SIG-M5 treated with dmso at 0.1 percent for 504 hours (cell line): Measurements from ENCODE around the gene LRG1.
"Not testable (repeated sequence)": the region's sequence is repeated elsewhere in the genome, so short reads cannot be mapped to it uniquely, and the experiment has no call there.

Experiments
- DNase-seq: peaks from one replicate; lab custom pipeline; 2025; ENCODE audit not compliant: unreplicated experiment; lab: John Stamatoyannopoulos, UW

The LRG1 gene

GRCh38 chr19:4553092-4553695 is 13.4 kb upstream of the LRG1 start:
- DNase-seq = no peak

- no peak for DNase-seq
Measured at GRCh38 chr19:4552525-4552819, 12.6 kb upstream of the LRG1 start.

GRCh38 chr19:4550479-4551050 is 10.7 kb upstream of the LRG1 start:
- DNase-seq = no peak

DNA sequence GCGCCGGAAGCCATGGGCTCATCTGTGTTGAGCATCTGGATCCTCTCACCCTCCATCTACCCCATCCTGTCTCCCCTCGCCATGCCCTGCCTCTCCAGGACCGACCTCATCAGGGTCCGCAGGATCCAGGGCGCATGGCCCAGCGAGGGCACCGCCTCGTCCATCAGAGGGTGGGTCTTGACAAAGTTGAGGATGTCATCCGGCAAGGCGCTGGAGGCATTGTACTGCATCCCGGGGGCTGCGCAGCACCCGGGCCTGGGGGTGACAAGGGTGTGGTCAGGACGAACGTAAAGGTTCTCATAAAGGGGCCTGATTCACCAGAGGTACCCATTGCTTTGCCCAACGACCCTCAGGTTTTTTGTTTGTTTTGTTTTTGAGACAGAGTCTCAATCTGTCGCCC is 10.2 kb upstream of the LRG1 start:
- DNase-seq = no peak

GRCh38 chr19:4548238-4548584 is 8.4 kb upstream of the LRG1 start:
- DNase-seq = no peak

- DNase-seq = no peak
Measured at GRCh38 chr19:4547303-4548237, 7.7 kb upstream of the LRG1 start.

- DNase-seq = no peak
Measured at GRCh38 chr19:4543842-4544647, 4.2 kb upstream of the LRG1 start.

DNA sequence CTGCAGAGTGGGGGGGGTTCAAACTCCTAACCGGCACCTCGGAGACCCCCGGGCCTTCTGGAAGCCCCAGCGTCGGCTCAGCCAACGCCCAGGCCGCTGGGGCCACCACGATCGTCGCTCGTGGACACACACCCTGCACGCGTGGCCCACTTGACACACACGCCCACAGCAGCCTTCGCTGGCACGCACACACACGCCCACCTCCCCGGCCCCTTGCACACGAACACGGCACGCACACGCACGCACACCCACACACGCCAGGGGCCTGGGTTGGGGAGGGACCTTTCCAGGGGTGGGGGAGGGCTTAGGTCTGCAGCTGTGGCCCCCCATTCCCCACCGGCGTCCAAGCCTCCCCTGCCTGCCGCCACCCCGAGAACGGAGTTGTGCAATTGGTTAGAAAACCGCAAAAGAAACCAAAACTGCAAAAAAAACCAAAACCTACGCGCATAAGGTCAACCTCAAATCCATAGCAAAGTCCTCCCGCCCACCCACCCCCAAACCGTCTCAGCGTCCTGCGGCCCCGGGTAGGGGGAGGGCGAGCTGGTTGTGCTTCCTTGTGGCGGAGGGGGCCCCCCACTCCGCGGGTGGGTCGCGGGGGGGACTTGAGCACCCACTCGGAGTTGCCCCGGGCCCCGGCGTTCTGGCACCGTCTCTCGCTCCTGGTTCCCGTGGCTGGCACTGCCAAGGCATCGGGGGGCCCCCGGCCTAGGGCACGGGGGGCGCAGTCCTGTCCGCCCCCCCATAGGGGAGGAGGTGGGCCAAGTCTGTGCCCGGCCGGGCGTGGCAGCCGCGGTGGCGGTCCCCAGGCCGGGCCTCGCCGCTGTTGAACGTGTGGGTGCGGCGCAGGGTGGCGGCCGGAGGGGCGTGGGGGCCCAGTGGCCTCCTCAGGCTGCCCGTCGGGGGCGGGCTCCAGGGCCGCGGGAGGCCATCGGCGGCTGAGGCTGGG is 3.3 kb upstream of the LRG1 start:
- peak; percentile 33 for DNase-seq

DNA sequence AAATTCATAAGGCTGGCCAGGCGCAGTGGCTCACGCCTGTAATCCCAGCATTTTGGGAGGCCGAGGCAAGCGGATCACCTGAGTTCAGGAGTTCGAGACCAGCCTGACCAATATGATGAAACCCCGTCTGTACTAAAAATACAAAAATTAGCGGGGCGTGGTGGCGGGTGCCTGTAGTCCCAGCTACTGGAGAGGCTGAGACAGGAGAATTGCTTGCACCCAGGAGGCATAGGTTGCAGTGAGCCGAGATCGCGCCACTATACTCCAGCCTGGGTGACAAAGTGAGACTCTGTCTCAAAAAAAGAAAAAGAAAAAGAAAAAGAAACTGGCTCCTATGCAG is 1.9 kb upstream of the LRG1 start:
- DNase-seq = not testable (repeated sequence)

- DNase-seq = peak; percentile 16
Measured at GRCh38 chr19:4541114-4541805, 1.4 kb upstream of the LRG1 start.

GRCh38 chr19:4539169-4539692 is 605 bp downstream of the LRG1 start:
- DNase-seq = no peak

GRCh38 chr19:4538601-4538954 is 1.3 kb downstream of the LRG1 start:
- DNase-seq = no peak

DNA sequence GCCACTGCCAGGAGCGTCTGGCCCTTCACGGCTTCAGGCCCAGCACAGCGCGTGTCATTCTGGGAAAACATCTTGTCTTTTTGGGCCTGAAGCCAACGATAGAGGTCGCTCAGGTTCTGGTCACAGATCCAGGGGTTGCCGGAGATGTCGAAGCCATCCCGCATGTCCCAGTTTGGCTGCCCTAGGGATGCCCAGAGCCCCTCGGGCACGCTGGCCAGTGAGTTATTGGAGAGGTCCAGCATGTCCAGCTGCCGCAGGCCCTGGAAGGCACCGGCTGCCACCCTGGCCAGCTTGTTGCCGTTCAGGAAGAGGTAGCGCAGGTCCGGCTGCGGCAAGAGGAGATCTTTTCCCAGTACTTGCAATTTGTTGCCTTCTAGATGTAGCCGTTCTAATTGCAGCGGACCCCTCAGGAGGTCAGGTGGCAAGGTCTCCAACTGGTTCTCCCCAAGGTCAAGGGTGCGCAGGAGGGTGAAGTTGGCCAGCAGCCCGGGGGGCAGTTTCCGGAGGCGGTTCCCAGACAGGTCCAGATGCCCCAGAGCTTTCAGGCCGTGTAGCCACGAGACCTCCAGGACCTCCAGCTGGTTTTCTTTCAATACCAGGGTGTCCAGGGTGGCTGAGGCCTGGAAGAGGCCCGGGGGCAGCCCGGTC is 1.8 kb downstream of the LRG1 start:
- DNase-seq = no peak

GRCh38 chr19:4536798-4537197 is 3.0 kb downstream of the LRG1 start:
- no peak for DNase-seq

DNA sequence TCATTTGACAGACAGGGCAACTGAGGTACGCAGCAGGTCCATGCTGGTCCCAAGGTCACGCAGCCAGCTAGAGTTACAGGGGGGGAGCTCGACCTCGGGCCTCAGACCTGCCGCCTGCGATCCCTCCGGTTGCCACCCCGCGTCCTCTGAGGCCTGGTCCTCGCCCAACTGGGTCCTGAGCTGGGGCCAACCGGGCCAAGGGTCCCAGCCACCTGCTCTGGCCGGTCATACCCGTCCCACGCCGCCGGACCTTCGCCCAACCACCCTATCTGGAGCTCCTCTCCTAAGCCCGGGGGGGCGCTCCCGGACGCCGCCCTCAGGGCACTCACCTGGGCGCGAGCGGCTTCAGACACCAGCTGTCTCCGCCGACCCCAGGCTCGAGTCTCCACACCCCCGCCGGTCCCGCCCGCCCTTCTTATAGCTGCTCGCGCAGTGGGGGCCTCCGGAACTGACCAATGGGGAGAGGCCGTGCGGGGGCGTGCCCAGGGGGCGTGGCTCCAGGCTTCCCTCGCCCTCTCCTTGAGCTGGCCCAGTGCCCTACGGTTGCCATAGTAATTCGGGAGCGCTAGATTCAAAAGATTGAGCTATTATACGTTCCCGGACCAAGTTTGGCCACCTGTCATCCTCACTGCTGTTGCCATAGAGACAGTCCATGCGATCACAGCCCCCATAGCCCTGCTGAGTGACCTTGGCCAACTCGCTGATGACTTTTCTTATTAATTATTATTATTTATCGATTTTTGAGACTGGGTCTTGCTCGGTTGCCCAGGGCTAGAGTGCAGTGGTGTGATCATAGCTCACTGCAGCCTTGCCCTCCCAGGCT is 4.8 kb downstream of the LRG1 start, which contains the start of gene PLIN5:
Gene PLIN5, minus strand, starts transcription at position 389 of the 823 bp plus-strand sequence. CDS start 1,150 bp downstream, outside the sequence.
- DNase-seq = peak; percentile 30

DNA sequence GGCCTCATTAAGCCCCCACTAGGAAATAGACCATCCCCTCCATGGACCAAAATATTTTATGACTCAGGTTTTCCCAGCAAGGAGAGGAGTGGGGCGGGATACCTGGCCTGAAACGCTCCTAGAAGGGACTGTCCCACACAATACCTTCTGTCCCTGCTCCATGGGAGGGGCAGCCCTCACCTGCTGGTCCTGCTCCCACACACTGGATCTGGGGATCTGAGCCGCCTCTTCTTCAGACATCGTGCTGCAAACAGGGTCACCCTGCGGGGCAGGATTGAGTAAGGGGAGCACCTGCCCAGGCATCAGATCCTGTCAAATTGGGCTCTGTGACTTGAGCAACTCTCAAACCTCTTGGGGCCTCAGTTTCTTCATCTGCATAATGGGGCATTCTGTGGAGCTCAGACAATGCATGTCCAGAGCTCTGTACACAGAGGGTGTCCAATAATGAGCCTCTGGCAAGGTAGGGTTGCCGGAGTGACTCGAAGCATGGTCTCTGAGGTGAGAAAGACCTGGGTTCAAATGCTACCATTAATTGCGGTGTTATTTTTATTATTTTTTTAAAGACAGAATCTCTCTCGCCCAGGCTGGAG is 5.9 kb downstream of the LRG1 start:
- DNase-seq = no peak

- DNase-seq = no peak
Measured at GRCh38 chr19:4533334-4533733, 6.5 kb downstream of the LRG1 start.

- DNase-seq = no peak
Measured at GRCh38 chr19:4531562-4532165, 8.2 kb downstream of the LRG1 start.
